HCT116 (cell line): ENCODE results near the gene GLI3. TPM values are rescaled to one million over a fixed set of nuclear protein-coding genes. Genes with fewer than 3 reads are reported as not detected.

ENCODE experiments used
- ATAC-seq: fragments of 200-7000 bp; cut with Tn5 transposase; 2 replicates; pipeline ENCODE4 v1.9.1; 2020; ENCODE audit warnings: mild to moderate bottlenecking, moderate library complexity
- BruUV-seq: library from RNA; stranded (reverse); fragments of 400-500 nt; replicated peaks from 2 replicates; lab custom pipeline; 2021; lab: Mats Ljungman, UMichigan
- CTCF ChIA-PET: fragments of 300-600 bp; sonication (Branson Sonifier 250); formaldehyde crosslinking; loops from one replicate; lab custom pipeline; 2021; ENCODE audit warnings: antibody characterized with exemption; lab: Charles Lee
- POLR2A ChIA-PET: fragments of 300-600, 350-600 bp; sonication (Branson Sonifier 250); formaldehyde crosslinking; loops from one replicate; lab custom pipeline; 2021; ENCODE audit warnings: antibody characterized with exemption; lab: Charles Lee
- RAD21 ChIA-PET, 2 experiments: fragments of 300-600 bp; sonication (Branson Sonifier 250); formaldehyde crosslinking; loops; one replicate each; lab custom pipeline; 2023; ENCODE audit warnings: low total read pairs in 2 of 2; ENCODE audit not compliant: uncharacterized antibody in 2 of 2, unreplicated experiment in 2 of 2, low non-redundant PET in 1 of 2; lab: Charles Lee
- DNase-seq: peaks from one replicate; pipeline ENCODE4 v3.0.0-alpha.2; 2010; ENCODE audit warnings: low read depth, low spot score
- H2AFZ ChIP-seq: fragments of 200-600 bp; shearing (Covaris generic), sonication (generic); 2 replicates; pipeline ENCODE4 v1.6.1; 2017; ENCODE audit warnings: low read depth, mixed run types, mixed read lengths, antibody characterized with exemption, low read length; ENCODE audit not compliant: poor library complexity, severe bottlenecking
- H3K27ac ChIP-seq: 2 replicates; pipeline ENCODE4 v1.5.1; 2012; ENCODE audit warnings: low read depth, low read length
- H3K27me3 ChIP-seq: fragments of 200-600 bp; sonication (generic); 2 replicates; pipeline ENCODE4 v1.6.1; 2016; ENCODE audit warnings: mixed run types, low read length, mixed read lengths; ENCODE audit not compliant: insufficient read depth
- H3K36me3 ChIP-seq, 2 experiments: fragments of 200-500 bp in 1 of 2; fragments of 200-600 bp in 1 of 2; sonication (Bioruptor generic) in 1 of 2; sonication (generic) in 1 of 2; 2 replicates each; pipeline versions ENCODE4 v1.5.1 to v1.6.1; 2014 to 2016; ENCODE audit warnings: low read length in 2 of 2, inconsistent platforms in 1 of 2, mixed read lengths in 1 of 2, mixed run types in 1 of 2; ENCODE audit not compliant: insufficient read depth in 2 of 2, control insufficient read depth in 1 of 2
- H3K4me1 ChIP-seq, 2 experiments: fragments of 200-600 bp in 1 of 2; sonication (generic) in 1 of 2; 2 replicates each; pipeline versions ENCODE4 v1.5.1 to v1.6.1; 2012 to 2017; ENCODE audit warnings: low read length in 2 of 2, inconsistent platforms in 1 of 2, mild to moderate bottlenecking in 1 of 2, mixed read lengths in 1 of 2, mixed run types in 1 of 2, moderate library complexity in 1 of 2; ENCODE audit not compliant: insufficient read depth in 2 of 2, control insufficient read depth in 1 of 2
- H3K4me2 ChIP-seq: fragments of 200-600 bp; sonication (generic); 2 replicates; pipeline ENCODE4 v1.6.1; 2017; ENCODE audit warnings: mixed run types, low read length, mixed read lengths
- H3K4me3 ChIP-seq, 2 experiments: fragments of 200-600 bp in 1 of 2; sonication (generic) in 1 of 2; replicated peaks in 1 of 2; 2 replicates each; pipeline ENCODE4 v1.5.1; 2011 to 2016; ENCODE audit warnings: low read length in 2 of 2, control low read depth in 1 of 2, low read depth in 1 of 2, mild to moderate bottlenecking in 1 of 2, mixed read lengths in 1 of 2, mixed run types in 1 of 2
- H3K79me2 ChIP-seq: fragments of 200-600 bp; sonication (generic); 2 replicates; pipeline ENCODE4 v1.6.1; 2017; ENCODE audit warnings: mild to moderate bottlenecking, mixed run types, low read length, moderate library complexity, mixed read lengths; ENCODE audit not compliant: insufficient read depth
- H3K9ac ChIP-seq: fragments of 200-600 bp; sonication (generic); 2 replicates; pipeline ENCODE4 v1.6.1; 2016; ENCODE audit warnings: low read length, mixed read lengths
- H3K9me2 ChIP-seq: fragments of 200-600 bp; sonication (generic), shearing (Covaris generic); 2 replicates; pipeline ENCODE4 v1.6.1; 2017; ENCODE audit warnings: mixed run types, mild to moderate bottlenecking, moderate library complexity; ENCODE audit not compliant: insufficient read depth
- H3K9me3 ChIP-seq, 2 experiments: fragments of 200-500 bp in 1 of 2; fragments of 200-600 bp in 1 of 2; sonication (Bioruptor generic) in 1 of 2; sonication (generic) in 1 of 2; 2 replicates each; pipeline ENCODE4 v1.6.1; 2014 to 2017; ENCODE audit warnings: low read length in 2 of 2, mixed read lengths in 2 of 2, inconsistent platforms in 1 of 2, low read depth in 1 of 2, mild to moderate bottlenecking in 1 of 2, mixed run types in 1 of 2, moderate library complexity in 1 of 2; ENCODE audit not compliant: control insufficient read depth in 1 of 2, insufficient read depth in 1 of 2
- H4K20me1 ChIP-seq: fragments of 200-600 bp; sonication (generic), shearing (Covaris generic); 2 replicates; pipeline ENCODE4 v1.6.1; 2017; ENCODE audit warnings: mixed run types, mild to moderate bottlenecking, moderate library complexity; ENCODE audit not compliant: insufficient read depth
- ATF3 ChIP-seq: IDR thresholded peaks from 2 replicates; pipeline ENCODE4 v1.6.1; 2012
- CTCF ChIP-seq, 3 experiments: fragments of 200-600 bp in 1 of 3; sonication (generic) in 1 of 3; IDR thresholded peaks in 2 of 3; conservative IDR thresholded peaks in 1 of 3; 2 replicates each; pipeline ENCODE4 v1.5.1; 2012 to 2017; ENCODE audit warnings: low read depth in 2 of 3, low read length in 2 of 3, antibody characterized with exemption in 1 of 3, borderline replicate concordance in 1 of 3, control low read depth in 1 of 3, mild to moderate bottlenecking in 1 of 3, mixed read lengths in 1 of 3, mixed run types in 1 of 3, moderate library complexity in 1 of 3; ENCODE audit not compliant: insufficient read depth in 1 of 3
- EGR1 ChIP-seq: IDR thresholded peaks from 2 replicates; pipeline ENCODE4 v1.6.1; 2012; ENCODE audit warnings: low read depth
- ELF1 ChIP-seq: IDR thresholded peaks from 2 replicates; pipeline ENCODE4 v1.6.1; 2012; ENCODE audit warnings: low read depth, borderline replicate concordance
- EZH2 ChIP-seq: fragments of 200-600 bp; sonication (generic); IDR thresholded peaks from 2 replicates; pipeline ENCODE4 v1.6.1; 2017; ENCODE audit warnings: antibody characterized with exemption, mixed run types
- POLR2A ChIP-seq: IDR thresholded peaks from 2 replicates; pipeline ENCODE4 v1.7.0; 2011; ENCODE audit warnings: borderline replicate concordance; ENCODE audit not compliant: insufficient read depth, insufficient read length; ENCODE audit errors: extremely low read depth
- RAD21 ChIP-seq: IDR thresholded peaks from 2 replicates; pipeline ENCODE4 v1.6.1; 2012; ENCODE audit warnings: low read depth, mild to moderate bottlenecking
- SP1 ChIP-seq: IDR thresholded peaks from 2 replicates; pipeline ENCODE4 v1.6.1; 2012; ENCODE audit warnings: low read depth
- SRF ChIP-seq: IDR thresholded peaks from 2 replicates; pipeline ENCODE4 v1.6.1; 2012; ENCODE audit warnings: low read depth
- TCF7L2 ChIP-seq: IDR thresholded peaks from 2 replicates; pipeline ENCODE4 v1.7.0; 2011; ENCODE audit warnings: borderline replicate concordance, inconsistent platforms; ENCODE audit not compliant: insufficient read depth, insufficient read length; ENCODE audit errors: extremely low read depth
- ZFX ChIP-seq: fragments of 450-650 bp; IDR thresholded peaks from 2 replicates; pipeline ENCODE4 v1.6.1; 2017
- intact Hi-C: fragments of 100-400 bp; cut with micrococcal nuclease; formaldehyde crosslinking; loops from 2 replicates; pipeline ENCODE4 v1.10.0; 2022
- total RNA-seq: library from RNA; stranded (reverse); gene quantifications from one replicate; pipeline ENCODE4 v1.2.1, GENCODE V29; 2021; ENCODE audit not compliant: unreplicated experiment
- TF ChIP-seq, protein P1 (sequence below): IDR thresholded peaks from 2 replicates; pipeline ENCODE4 v1.6.1; 2012

The GLI3 gene
- total RNA-seq, 1 experiment from 2014 or later, result 0.07 TPM

GRCh38 chr7:42198296-42198695, 38.7 kb downstream of the GLI3 start:
- Histone ChIP-seq H3K9me2 (no peaks in the 10 kb centered on the region), H4K20me1 (no peaks in the 10 kb centered on the region), H2AFZ (no peak overlapping the region), H3K79me2 (no peaks in the 10 kb centered on the region), H3K27ac (no peak overlapping the region), H3K4me2 (no peak overlapping the region), H3K27me3 (no peaks in the 10 kb centered on the region), H3K9ac (no peak overlapping the region), H3K36me3 (no peaks in the 10 kb centered on the region), H3K9me3 (no peaks in the 10 kb centered on the region), H3K4me1 (no peaks in the 10 kb centered on the region), H3K4me3 (no peak overlapping the region)
- DNase-seq (no peak), ATAC-seq (no peak)
- CTCF ChIA-PET, result no interaction called here
- POLR2A ChIA-PET, result no interaction called here
- RAD21 ChIA-PET, result no interaction called here
- TF ChIP-seq POLR2A (no peak), CTCF (IDR thresholded peaks at IDR 0.05 in 2 of 3, conservative IDR thresholded peaks at IDR 0.05 in 1 of 3; ENCODE audit: borderline replicate concordance in 1 of 3, insufficient read depth in 1 of 3, low read depth in 2 of 3, low read length in 2 of 3) (no peak), ZFX (no peak), SP1 (no peak), EGR1 (no peak), TCF7L2 (no peak), SRF (no peak), EZH2 (no peak), ATF3 (no peak), RAD21 (no peak), ELF1 (no peak)
- TF ChIP-seq, protein P1, sequence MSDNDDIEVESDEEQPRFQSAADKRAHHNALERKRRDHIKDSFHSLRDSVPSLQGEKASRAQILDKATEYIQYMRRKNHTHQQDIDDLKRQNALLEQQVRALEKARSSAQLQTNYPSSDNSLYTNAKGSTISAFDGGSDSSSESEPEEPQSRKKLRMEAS, result no peak
- BruUV-seq, result no TSS peak
- intact Hi-C loops, result no loop called here
